Colonic mucosa (tissue), 4 donors: ENCODE measurements around the gene PHACTR3. TPM values are rescaled to one million over a fixed set of nuclear protein-coding genes. Genes with fewer than 3 reads are reported as not detected.

Source experiments
- DNase-seq: peaks from one replicate; pipeline ENCODE4 v3.0.0-alpha.2; 2020
- H3K27ac ChIP-seq: fragments of 200-600 bp; one replicate; pipeline ENCODE4 v1.8.0; 2021
- H3K27me3 ChIP-seq: fragments of 200-600 bp; one replicate; pipeline ENCODE4 v1.8.0; 2021
- H3K36me3 ChIP-seq: fragments of 200-600 bp; one replicate; pipeline ENCODE4 v1.8.0; 2021
- H3K4me1 ChIP-seq: fragments of 200-600 bp; one replicate; pipeline ENCODE4 v1.8.0; 2021; ENCODE audit warnings: mild to moderate bottlenecking
- H3K4me3 ChIP-seq: fragments of 200-600 bp; one replicate; pipeline ENCODE4 v1.8.0; 2021
- H3K9ac ChIP-seq, 2 donors: one replicate each; pipeline ENCODE4 v1.7.0; 2013; ENCODE audit warnings: control low read depth in 2 of 2, low read depth in 2 of 2, low read length in 2 of 2
- H3K9me3 ChIP-seq: fragments of 200-600 bp; one replicate; pipeline ENCODE4 v1.8.0; 2021
- intact Hi-C: fragments of 100-400 bp; cut with DNase I; formaldehyde crosslinking; loops from one replicate; pipeline ENCODE4 v1.14.1; 2022
- total RNA-seq, 2 donors: library from RNA; stranded (reverse); fragmentation: NEBNext Ultra II Directional in 1 of 2; extraction: Animal tissue kit (Norgen Biotek cat#: 25700) in 1 of 2; gene quantifications; one replicate each; pipeline ENCODE4 v1.2.1, GENCODE V29; 2021
- TF ChIP-seq, protein P1 (sequence below): fragments of 200-600 bp; IDR thresholded peaks from one replicate; pipeline ENCODE4 v1.8.0; 2022; ENCODE audit warnings: antibody characterized with exemption, mild to moderate bottlenecking
- donor health status: healthy.
- donor health status: DM: no; HTN: no; CAD: no.
- donor health status: DM: no; HTN: no; CAD: no.

The PHACTR3 gene
- total RNA-seq, 2 donors from 2014 or later = 0.44 to 0.53 TPM

GRCh38 chr20:59640267-59640666 lies 35.9 kb downstream of the PHACTR3 start:
- no peaks in the 10 kb centered on the region for H3K9me3 ChIP-seq
- H3K27me3 ChIP-seq = no peaks in the 10 kb centered on the region
- no peak overlapping the region for H3K9ac ChIP-seq
- intact Hi-C loops = no loop called here
- H3K4me3 ChIP-seq = no peak overlapping the region
- H3K27ac ChIP-seq = no peak overlapping the region
- DNase-seq = peak; percentile 7
- no peaks in the 10 kb centered on the region for H3K4me1 ChIP-seq
- H3K36me3 ChIP-seq = no peaks in the 10 kb centered on the region
- TF ChIP-seq, protein P1, sequence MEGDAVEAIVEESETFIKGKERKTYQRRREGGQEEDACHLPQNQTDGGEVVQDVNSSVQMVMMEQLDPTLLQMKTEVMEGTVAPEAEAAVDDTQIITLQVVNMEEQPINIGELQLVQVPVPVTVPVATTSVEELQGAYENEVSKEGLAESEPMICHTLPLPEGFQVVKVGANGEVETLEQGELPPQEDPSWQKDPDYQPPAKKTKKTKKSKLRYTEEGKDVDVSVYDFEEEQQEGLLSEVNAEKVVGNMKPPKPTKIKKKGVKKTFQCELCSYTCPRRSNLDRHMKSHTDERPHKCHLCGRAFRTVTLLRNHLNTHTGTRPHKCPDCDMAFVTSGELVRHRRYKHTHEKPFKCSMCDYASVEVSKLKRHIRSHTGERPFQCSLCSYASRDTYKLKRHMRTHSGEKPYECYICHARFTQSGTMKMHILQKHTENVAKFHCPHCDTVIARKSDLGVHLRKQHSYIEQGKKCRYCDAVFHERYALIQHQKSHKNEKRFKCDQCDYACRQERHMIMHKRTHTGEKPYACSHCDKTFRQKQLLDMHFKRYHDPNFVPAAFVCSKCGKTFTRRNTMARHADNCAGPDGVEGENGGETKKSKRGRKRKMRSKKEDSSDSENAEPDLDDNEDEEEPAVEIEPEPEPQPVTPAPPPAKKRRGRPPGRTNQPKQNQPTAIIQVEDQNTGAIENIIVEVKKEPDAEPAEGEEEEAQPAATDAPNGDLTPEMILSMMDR = no peak

DNA sequence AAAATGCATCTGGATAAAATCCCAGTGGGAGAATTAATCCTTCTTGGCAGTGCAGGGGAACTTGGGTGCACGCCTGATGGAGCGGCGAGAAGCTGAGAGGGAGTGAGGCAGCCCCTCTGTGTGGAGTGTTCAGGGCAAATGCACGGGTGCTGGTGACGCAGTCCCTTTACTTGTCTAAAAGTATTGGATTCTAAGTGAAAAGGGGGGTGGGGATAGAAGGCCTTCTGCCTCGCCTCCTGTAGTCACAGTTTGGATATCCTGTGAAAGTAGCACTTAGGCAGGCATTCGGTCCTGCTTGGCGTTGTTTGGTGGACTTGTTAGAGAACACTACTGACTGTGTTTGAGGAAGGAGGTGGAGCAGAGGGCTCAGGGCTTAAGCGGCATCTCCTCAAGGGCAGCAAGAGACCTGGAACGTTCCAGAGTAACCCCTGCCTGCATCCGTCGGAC lies 39.3 kb downstream of the PHACTR3 start:
- TF ChIP-seq, protein P1 = no peak
- no peaks in the 10 kb centered on the region for H3K27me3 ChIP-seq
- no peak overlapping the region for H3K4me3 ChIP-seq
- no peaks in the 10 kb centered on the region for H3K36me3 ChIP-seq
- intact Hi-C loops = no loop called here
- no peaks in the 10 kb centered on the region for H3K9me3 ChIP-seq
- no peak overlapping the region for H3K9ac ChIP-seq
- no peaks in the 10 kb centered on the region for H3K4me1 ChIP-seq
- DNase-seq = peak; percentile 15
- no peak overlapping the region for H3K27ac ChIP-seq

GRCh38 chr20:59644371-59644939 lies 40.1 kb downstream of the PHACTR3 start:
- Histone ChIP-seq H3K4me3 (no peak overlapping the region), H3K27ac (no peak overlapping the region), H3K27me3 (no peaks in the 10 kb centered on the region), H3K9ac (no peak overlapping the region), H3K36me3 (no peaks in the 10 kb centered on the region), H3K4me1 (no peaks in the 10 kb centered on the region), H3K9me3 (no peaks in the 10 kb centered on the region)
- peak; percentile 2 for DNase-seq
- intact Hi-C loops = no loop called here
- TF ChIP-seq, protein P1 = no peak

- H3K4me3 ChIP-seq = no peak overlapping the region
- H3K27ac ChIP-seq = no peak overlapping the region
- TF ChIP-seq, protein P1 = no peak
- H3K9me3 ChIP-seq = no peaks in the 10 kb centered on the region
- no peaks in the 10 kb centered on the region for H3K27me3 ChIP-seq
- peak; percentile 2 for DNase-seq
- no peak overlapping the region for H3K9ac ChIP-seq
- H3K4me1 ChIP-seq = no peaks in the 10 kb centered on the region
- intact Hi-C loops = no loop called here
- H3K36me3 ChIP-seq = no peaks in the 10 kb centered on the region
Measured at GRCh38 chr20:59645271-59645670, 40.9 kb downstream of the PHACTR3 start.

- Histone ChIP-seq H3K9ac (no peak overlapping the region), H3K9me3 (no peaks in the 10 kb centered on the region), H3K4me3 (no peak overlapping the region), H3K36me3 (no peaks in the 10 kb centered on the region), H3K4me1 (no peaks in the 10 kb centered on the region), H3K27ac (no peak overlapping the region), H3K27me3 (no peaks in the 10 kb centered on the region)
- intact Hi-C loops = no loop called here
- DNase-seq = peak; percentile 4
- TF ChIP-seq, protein P1 = no peak
Measured at GRCh38 chr20:59645761-59646171, 41.4 kb downstream of the PHACTR3 start.
